H9 (cell line): ENCODE results near the gene P2RX7. TPM values are rescaled to one million over a fixed set of nuclear protein-coding genes. Genes with fewer than 3 reads are reported as not detected.
"Not testable (repeated sequence)": the region's sequence is repeated elsewhere in the genome, so short reads cannot be mapped to it uniquely, and the experiment has no call there.

Source experiments
- DNase-seq: peaks from one replicate; pipeline ENCODE4 v3.0.0-alpha.2; 2017
- H2AFZ ChIP-seq: one replicate; pipeline ENCODE4 v1.6.1; 2013; ENCODE audit warnings: mild to moderate bottlenecking, low read length, control low read depth, moderate library complexity
- H2AK5ac ChIP-seq: 2 replicates; pipeline ENCODE4 v1.6.1; 2013; ENCODE audit warnings: low read length, control low read depth, mixed read lengths; ENCODE audit not compliant: insufficient read length
- H2BK120ac ChIP-seq: one replicate; pipeline ENCODE4 v1.6.1; 2013; ENCODE audit warnings: low read depth, mild to moderate bottlenecking, low read length, control low read depth, inconsistent platforms; ENCODE audit not compliant: poor library complexity, severe bottlenecking
- H2BK12ac ChIP-seq: 2 replicates; pipeline ENCODE4 v1.6.1; 2013; ENCODE audit warnings: low read length, control low read depth, mixed read lengths, low read depth; ENCODE audit not compliant: insufficient read length
- H2BK15ac ChIP-seq: 2 replicates; pipeline ENCODE4 v1.6.1; 2013; ENCODE audit warnings: low read depth, low read length, control low read depth
- H2BK20ac ChIP-seq: one replicate; pipeline ENCODE4 v1.6.1; 2013; ENCODE audit warnings: low read depth, mild to moderate bottlenecking, low read length, control low read depth, inconsistent platforms; ENCODE audit not compliant: poor library complexity, severe bottlenecking
- H2BK5ac ChIP-seq: 2 replicates; pipeline ENCODE4 v1.6.1; 2013; ENCODE audit warnings: low read length, control low read depth, mixed read lengths; ENCODE audit not compliant: insufficient read length
- H3K14ac ChIP-seq: 2 replicates; pipeline ENCODE4 v1.6.1; 2013; ENCODE audit warnings: low read length, control low read depth; ENCODE audit not compliant: insufficient read depth
- H3K18ac ChIP-seq: 2 replicates; pipeline ENCODE4 v1.6.1; 2013; ENCODE audit warnings: low read depth, mild to moderate bottlenecking, mixed read lengths, low read length, control low read depth; ENCODE audit not compliant: insufficient read length
- H3K23ac ChIP-seq: 2 replicates; pipeline ENCODE4 v1.6.1; 2013; ENCODE audit warnings: low read length, control low read depth, mixed read lengths, low read depth; ENCODE audit not compliant: insufficient read length
- H3K23me2 ChIP-seq: 2 replicates; pipeline ENCODE4 v1.6.1; 2013; ENCODE audit warnings: low read depth, mild to moderate bottlenecking, mixed read lengths, low read length, control low read depth; ENCODE audit not compliant: insufficient read length, poor library complexity, severe bottlenecking
- H3K27ac ChIP-seq: 2 replicates; pipeline ENCODE4 v1.5.1; 2013; ENCODE audit warnings: low read length, control low read depth, mixed read lengths, low read depth; ENCODE audit not compliant: insufficient read length
- H3K27me3 ChIP-seq: 2 replicates; pipeline ENCODE4 v1.6.1; 2013; ENCODE audit warnings: low read length, control low read depth, inconsistent platforms; ENCODE audit not compliant: insufficient read depth
- H3K4ac ChIP-seq: 2 replicates; pipeline ENCODE4 v1.6.1; 2013; ENCODE audit warnings: low read depth, mild to moderate bottlenecking, control low read depth, inconsistent platforms, low read length, moderate library complexity
- H3K4me1 ChIP-seq: 2 replicates; pipeline ENCODE4 v1.6.1; 2013; ENCODE audit warnings: low read length, control low read depth, inconsistent platforms; ENCODE audit not compliant: insufficient read depth
- H3K4me2 ChIP-seq: 2 replicates; pipeline ENCODE4 v1.6.1; 2013; ENCODE audit warnings: low read length, control low read depth, mixed read lengths; ENCODE audit not compliant: insufficient read length, insufficient read depth
- H3K56ac ChIP-seq: 2 replicates; pipeline ENCODE4 v1.6.1; 2013; ENCODE audit warnings: low read depth, mild to moderate bottlenecking, mixed read lengths, low read length, control low read depth; ENCODE audit not compliant: insufficient read length
- H3K79me1 ChIP-seq: 2 replicates; pipeline ENCODE4 v1.6.1; 2013; ENCODE audit warnings: low read depth, mild to moderate bottlenecking, moderate library complexity, low read length, control low read depth, inconsistent platforms; ENCODE audit not compliant: insufficient read depth, poor library complexity, severe bottlenecking
- H3K79me2 ChIP-seq: 2 replicates; pipeline ENCODE4 v1.6.1; 2013; ENCODE audit warnings: low read length, control low read depth, inconsistent platforms; ENCODE audit not compliant: insufficient read depth
- H3K9ac ChIP-seq: 2 replicates; pipeline ENCODE4 v1.6.1; 2013; ENCODE audit warnings: low read length, control low read depth, mixed read lengths; ENCODE audit not compliant: insufficient read length; ENCODE audit errors: extremely low read depth
- H3K9me3 ChIP-seq: one replicate; pipeline ENCODE4 v1.6.1; 2013; ENCODE audit warnings: low read depth, low read length, inconsistent platforms; ENCODE audit not compliant: control insufficient read depth
- H3T11ph ChIP-seq: one replicate; pipeline ENCODE4 v1.6.1; 2013; ENCODE audit warnings: mild to moderate bottlenecking, low read length, control low read depth, inconsistent platforms
- H4K20me1 ChIP-seq: one replicate; pipeline ENCODE4 v1.6.1; 2013; ENCODE audit not compliant: control insufficient read depth, insufficient read length, insufficient read depth
- H4K5ac ChIP-seq: 2 replicates; pipeline ENCODE4 v1.6.1; 2013; ENCODE audit warnings: low read depth, mild to moderate bottlenecking, mixed read lengths, low read length, control low read depth; ENCODE audit not compliant: insufficient read length
- H4K8ac ChIP-seq: replicated peaks from 2 replicates; pipeline ENCODE4 v1.6.1; 2013; ENCODE audit warnings: low read length, control low read depth, mixed read lengths, low read depth; ENCODE audit not compliant: insufficient read length
- H4K91ac ChIP-seq: 2 replicates; pipeline ENCODE4 v1.6.1; 2013; ENCODE audit warnings: low read depth, mild to moderate bottlenecking, moderate library complexity, mixed read lengths, low read length, control low read depth; ENCODE audit not compliant: insufficient read length
- H3K27ac Mint-ChIP-seq, 3 experiments: 2 replicates in 2 of 3; 3 replicates in 1 of 3; pipeline ENCODE4 v1.8.0; 2020 to 2021; ENCODE audit warnings: mixed read lengths in 3 of 3, mild to moderate bottlenecking in 1 of 3, moderate library complexity in 1 of 3
- H3K27me3 Mint-ChIP-seq: 2 replicates; pipeline ENCODE4 v1.8.0; 2021; ENCODE audit warnings: low read depth, mild to moderate bottlenecking, moderate library complexity, mixed read lengths
- H3K36me3 Mint-ChIP-seq, 3 experiments: 2 replicates in 2 of 3; 3 replicates in 1 of 3; pipeline ENCODE4 v1.8.0; 2020 to 2021; ENCODE audit warnings: low read depth in 3 of 3, mixed read lengths in 3 of 3; ENCODE audit not compliant: insufficient read depth in 1 of 3
- H3K4me1 Mint-ChIP-seq, 2 experiments: 2 replicates each; pipeline ENCODE4 v1.8.0; 2020; ENCODE audit warnings: mixed read lengths in 2 of 2
- H3K4me3 Mint-ChIP-seq, 2 experiments: 2 replicates in 1 of 2; 3 replicates in 1 of 2; pipeline ENCODE4 v1.8.0; 2020 to 2021; ENCODE audit warnings: mild to moderate bottlenecking in 2 of 2, mixed read lengths in 2 of 2, moderate library complexity in 1 of 2
- H3K9me3 Mint-ChIP-seq, 2 experiments: 2 replicates in 1 of 2; 3 replicates in 1 of 2; pipeline ENCODE4 v1.8.0; 2020; ENCODE audit warnings: mild to moderate bottlenecking in 2 of 2, mixed read lengths in 2 of 2, moderate library complexity in 1 of 2
- CTCF ChIP-seq: fragments of 200-600 bp; sonication (generic); conservative IDR thresholded peaks from 3 replicates; pipeline ENCODE4 v1.8.0; 2021; ENCODE audit warnings: antibody characterized with exemption, mild to moderate bottlenecking
- WGBS: extraction: QIAGEN DNeasy Blood & Tissue Kit; methylation state at CpG from one replicate; pipeline ENCODE4 v1.1.7; 2013; ENCODE audit warnings: missing lambda C conversion rate, low lambda C conversion rate, mixed read lengths; ENCODE audit not compliant: insufficient read length; ENCODE audit errors: extremely low coverage; 5-methylcytosine and 5-hydroxymethylcytosine counted together
- total RNA-seq: library from RNA; stranded (reverse); gene quantifications from 2 replicates; pipeline ENCODE4 v1.2.1, GENCODE V29; 2021

The P2RX7 gene
- total RNA-seq, 1 experiment from 2014 or later = 0.09 TPM

DNA sequence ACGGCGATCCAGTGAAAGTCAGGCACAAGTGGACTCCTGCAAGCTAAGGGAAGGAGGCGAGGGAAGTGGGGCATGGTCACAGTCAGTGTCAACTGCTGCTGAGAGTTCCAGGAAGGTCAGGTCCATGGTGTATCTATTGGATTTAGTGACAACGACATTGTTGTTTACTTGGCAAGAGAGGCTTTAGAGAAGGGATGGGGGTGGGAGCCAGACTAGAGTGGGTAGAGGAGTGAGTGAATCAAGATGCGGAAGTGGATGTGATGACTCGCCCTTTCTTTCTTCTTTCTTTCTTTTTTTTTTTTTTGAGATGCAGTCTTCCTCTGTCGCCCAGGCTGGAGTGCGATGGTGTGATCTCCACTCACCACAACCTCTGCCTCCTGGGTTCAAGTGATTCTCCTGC, 12.5 kb downstream of the P2RX7 start:
- no peak for TF ChIP-seq CTCF
- H2AFZ ChIP-seq = no peak overlapping the region

DNA sequence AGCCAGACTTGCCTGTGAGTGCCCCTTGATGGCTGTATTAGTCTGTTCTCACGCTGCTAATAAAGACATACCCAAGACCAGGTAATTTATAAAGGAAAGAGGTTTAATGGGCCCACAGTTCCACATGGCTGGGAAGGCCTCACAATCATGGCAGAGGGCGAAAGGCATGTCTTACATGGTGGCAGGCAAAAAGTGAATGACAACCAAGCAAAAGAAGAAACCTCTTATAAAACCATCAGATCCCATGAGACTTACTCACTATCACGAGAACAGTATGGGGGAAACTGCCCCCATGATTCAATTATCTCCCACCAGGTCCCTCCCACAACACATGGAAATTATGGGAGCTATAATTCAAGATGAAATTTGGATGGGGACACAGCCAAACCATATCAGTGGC, 16.6 kb downstream of the P2RX7 start:
- H2BK20ac ChIP-seq, H2BK5ac ChIP-seq, H3K56ac ChIP-seq, H3K9me3 Mint-ChIP-seq, H4K8ac ChIP-seq, H3K4me1 ChIP-seq, H2AK5ac ChIP-seq, H4K20me1 ChIP-seq, H2BK15ac ChIP-seq, H4K5ac ChIP-seq, H3K27ac Mint-ChIP-seq, H3K9me3 ChIP-seq, H3K9ac ChIP-seq, H3K79me2 ChIP-seq, H3K23me2 ChIP-seq, H3T11ph ChIP-seq, H3K36me3 Mint-ChIP-seq, H3K23ac ChIP-seq, H2BK120ac ChIP-seq, DNase-seq, H4K91ac ChIP-seq, H3K18ac ChIP-seq, H3K14ac ChIP-seq, H3K27me3 ChIP-seq, H3K79me1 ChIP-seq, H2AFZ ChIP-seq, H2BK12ac ChIP-seq, H3K27ac ChIP-seq, H3K4ac ChIP-seq, H3K4me1 Mint-ChIP-seq, H3K4me2 ChIP-seq, H3K4me3 Mint-ChIP-seq: not testable (repeated sequence)
- no CpG with 5 or more reads among the region's 3 CpGs for WGBS
- peaks cover 15% of the 10 kb centered on the region for H3K27me3 Mint-ChIP-seq

More for the DNA sequence above, 12.5 kb downstream of the P2RX7 start:
- no peak overlapping the region for H3T11ph ChIP-seq
- no CpG with 5 or more reads among the region's 8 CpGs for WGBS
- no peaks in the 10 kb centered on the region for H3K79me1 ChIP-seq
- H3K4me1 ChIP-seq = no peaks in the 10 kb centered on the region; the same call in 1 of the 2 replicates
- H2BK12ac ChIP-seq = no peak overlapping the region
- H3K4ac ChIP-seq = no peak overlapping the region
- H4K5ac ChIP-seq = no peak overlapping the region
- Mint-ChIP-seq H3K27ac (no peak overlapping the region), H3K4me1 (peaks cover 6 to 7% of the 10 kb centered on the region in 2 experiments; a peak in 3 of 4 replicates), H3K4me3 (no peak overlapping the region), H3K27me3 (peaks cover 6% of the 10 kb centered on the region), H3K9me3 (peaks cover 3% of the 10 kb centered on the region in 2 experiments; a peak in 1 of 5 replicates), H3K36me3 (no peaks in the 10 kb centered on the region; a peak in 1 of 7 replicates)
- no peaks in the 10 kb centered on the region for H3K23me2 ChIP-seq
- no peak overlapping the region for H2BK120ac ChIP-seq
- H3K56ac ChIP-seq = no peak overlapping the region
- H2BK5ac ChIP-seq = no peak overlapping the region
- no peak overlapping the region for H2BK20ac ChIP-seq
- H3K23ac ChIP-seq = no peak overlapping the region
- H3K18ac ChIP-seq = no peak overlapping the region
- DNase-seq = no peak
- H2AK5ac ChIP-seq = no peak overlapping the region
- no peak overlapping the region for H3K9ac ChIP-seq
- no peaks in the 10 kb centered on the region for H3K27me3 ChIP-seq
- H3K4me2 ChIP-seq = no peak overlapping the region
- no peak overlapping the region for H4K8ac ChIP-seq
- H2BK15ac ChIP-seq = no peak overlapping the region
- no peak overlapping the region for H3K14ac ChIP-seq
- no peaks in the 10 kb centered on the region for H3K9me3 ChIP-seq
- H3K79me2 ChIP-seq = no peaks in the 10 kb centered on the region
- H4K91ac ChIP-seq = no peak overlapping the region
- no peaks in the 10 kb centered on the region for H4K20me1 ChIP-seq
- no peak overlapping the region for H3K27ac ChIP-seq
